ENCODE measurements around the gene WDR88.
"Not testable (repeated sequence)": the region's sequence is repeated elsewhere in the genome, so short reads cannot be mapped to it uniquely, and the experiment has no call there.

The WDR88 gene

GRCh38 chr19:33199441-33200265 is 67.7 kb downstream of the WDR88 start:
- DNase-seq: no peak

GRCh38 chr19:33201473-33201872 is 69.6 kb downstream of the WDR88 start:
- DNase-seq: no peak

GRCh38 chr19:33201886-33202545 is 70.1 kb downstream of the WDR88 start:
- DNase-seq: no peak

GRCh38 chr19:33202546-33203507 is 70.9 kb downstream of the WDR88 start:
- no peak for DNase-seq

GRCh38 chr19:33203529-33203928 is 71.6 kb downstream of the WDR88 start:
- DNase-seq: no peak

- DNase-seq: no peak
Measured at GRCh38 chr19:33204136-33204973, 72.4 kb downstream of the WDR88 start.

- no peak for DNase-seq
Measured at GRCh38 chr19:33205110-33205509, 73.2 kb downstream of the WDR88 start.

- no peak for DNase-seq
Measured at GRCh38 chr19:33205531-33206260, 73.8 kb downstream of the WDR88 start.

GRCh38 chr19:33206261-33207039 is 74.5 kb downstream of the WDR88 start:
- no peak for DNase-seq

GRCh38 chr19:33207040-33207620 is 75.2 kb downstream of the WDR88 start:
- DNase-seq: no peak

GRCh38 chr19:33207903-33208302 is 76.0 kb downstream of the WDR88 start:
- no peak for DNase-seq

GRCh38 chr19:33208371-33208895 is 76.5 kb downstream of the WDR88 start:
- DNase-seq: no peak

GRCh38 chr19:33208904-33209849 is 77.3 kb downstream of the WDR88 start:
- no peak for DNase-seq

GRCh38 chr19:33209850-33210230 is 77.9 kb downstream of the WDR88 start:
- DNase-seq: not testable (repeated sequence)

- no peak for DNase-seq
Measured at GRCh38 chr19:33210266-33210940, 78.5 kb downstream of the WDR88 start.

- no peak for DNase-seq
Measured at GRCh38 chr19:33211794-33212435, 80.0 kb downstream of the WDR88 start.

GRCh38 chr19:33212436-33213172 is 80.7 kb downstream of the WDR88 start:
- peak in 1 of 14 donors; percentile 8 for DNase-seq
